Measurements from ENCODE around the gene PIK3R1. TPM values are rescaled to one million over a fixed set of nuclear protein-coding genes. Genes with fewer than 3 reads are reported as not detected.

The PIK3R1 gene
- total and polyA plus RNA-seq, 8 donors: 4.2 to 31.5 (median 18.8) TPM

- H3K27me3 ChIP-seq: no peaks in the 10 kb centered on the region
- 81 to 84% methylated on average over 2 of the region's 2 CpGs for WGBS, 2 donors
- no peaks in the 10 kb centered on the region for H3K9me3 ChIP-seq
- ATAC-seq: no peak
- no peak overlapping the region for H3K4me3 ChIP-seq
- TF ChIP-seq, protein P1, sequence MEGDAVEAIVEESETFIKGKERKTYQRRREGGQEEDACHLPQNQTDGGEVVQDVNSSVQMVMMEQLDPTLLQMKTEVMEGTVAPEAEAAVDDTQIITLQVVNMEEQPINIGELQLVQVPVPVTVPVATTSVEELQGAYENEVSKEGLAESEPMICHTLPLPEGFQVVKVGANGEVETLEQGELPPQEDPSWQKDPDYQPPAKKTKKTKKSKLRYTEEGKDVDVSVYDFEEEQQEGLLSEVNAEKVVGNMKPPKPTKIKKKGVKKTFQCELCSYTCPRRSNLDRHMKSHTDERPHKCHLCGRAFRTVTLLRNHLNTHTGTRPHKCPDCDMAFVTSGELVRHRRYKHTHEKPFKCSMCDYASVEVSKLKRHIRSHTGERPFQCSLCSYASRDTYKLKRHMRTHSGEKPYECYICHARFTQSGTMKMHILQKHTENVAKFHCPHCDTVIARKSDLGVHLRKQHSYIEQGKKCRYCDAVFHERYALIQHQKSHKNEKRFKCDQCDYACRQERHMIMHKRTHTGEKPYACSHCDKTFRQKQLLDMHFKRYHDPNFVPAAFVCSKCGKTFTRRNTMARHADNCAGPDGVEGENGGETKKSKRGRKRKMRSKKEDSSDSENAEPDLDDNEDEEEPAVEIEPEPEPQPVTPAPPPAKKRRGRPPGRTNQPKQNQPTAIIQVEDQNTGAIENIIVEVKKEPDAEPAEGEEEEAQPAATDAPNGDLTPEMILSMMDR (IDR thresholded peaks at IDR 0.05): no peak
- intact Hi-C loops (cut with DNase I): no loop called here
- peaks cover 7 to 44% (median 31%) of the 10 kb centered on the region in 3 donors for H3K4me1 ChIP-seq
- FAIRE-seq: no peak
- no peaks in the 10 kb centered on the region for H3K36me3 ChIP-seq
- no peak for DNase-seq
- H3K27ac ChIP-seq: no peak overlapping the region
These were observed 5.4 kb downstream of the PIK3R1 start for GRCh38 chr5:68220914-68221313.

- no peak for ATAC-seq
- WGBS, 2 donors: 85 to 91% methylated on average over 1 of the region's 1 CpG
- Histone ChIP-seq H3K4me3 (no peak overlapping the region), H3K4me1 (peaks cover 7 to 44% (median 31%) of the 10 kb centered on the region in 3 donors), H3K27me3 (no peaks in the 10 kb centered on the region), H3K36me3 (no peaks in the 10 kb centered on the region), H3K27ac (no peak overlapping the region), H3K9me3 (no peaks in the 10 kb centered on the region)
- no peak for DNase-seq
- TF ChIP-seq, protein P1 (IDR thresholded peaks at IDR 0.05): no peak
- intact Hi-C loops (cut with DNase I): no loop called here
- no peak for FAIRE-seq
These were observed 5.9 kb downstream of the PIK3R1 start for GRCh38 chr5:68221488-68221887.

DNA sequence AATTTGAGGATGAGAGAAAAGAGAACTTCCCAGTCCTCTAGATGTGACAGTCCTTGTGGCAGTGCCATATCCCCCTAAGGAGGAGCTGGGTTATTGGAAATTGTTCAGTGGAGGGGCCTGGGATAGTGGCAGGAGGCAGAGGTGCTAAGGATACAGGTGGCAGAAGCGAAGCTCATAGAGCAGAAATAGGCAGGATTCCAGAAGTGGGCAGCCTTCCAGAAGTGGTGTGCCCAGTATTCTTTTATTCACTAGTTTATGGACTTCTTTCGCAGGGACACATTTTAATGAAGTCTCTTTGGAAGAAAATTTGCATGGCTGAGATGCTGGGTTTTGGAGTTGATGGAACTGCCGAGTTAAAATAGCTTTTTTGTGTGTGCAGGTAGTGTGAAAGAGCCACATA lies 6.8 kb downstream of the PIK3R1 start:
- Histone ChIP-seq H3K36me3 (peaks cover 0 to 3% (median 0%) of the 10 kb centered on the region in 3 donors), H3K9me3 (no peaks in the 10 kb centered on the region), H3K27ac (no peak overlapping the region), H3K4me1 (peaks cover 7 to 42% (median 31%) of the 10 kb centered on the region in 3 donors), H3K4me3 (no peak overlapping the region), H3K27me3 (no peaks in the 10 kb centered on the region)
- 74 to 80% methylated on average over 3 of the region's 3 CpGs for WGBS, 2 donors
- DNase-seq (no peak), FAIRE-seq (no peak), ATAC-seq (no peak)
- TF ChIP-seq, protein P1 (IDR thresholded peaks at IDR 0.05): no peak
- intact Hi-C loops (cut with DNase I): no loop called here

GRCh38 chr5:68222824-68223354 lies 7.3 kb downstream of the PIK3R1 start:
- peaks cover 7 to 36% (median 26%) of the 10 kb centered on the region in 3 donors for H3K4me1 ChIP-seq
- no peaks in the 10 kb centered on the region for H3K27me3 ChIP-seq
- no peak overlapping the region for H3K4me3 ChIP-seq
- FAIRE-seq (no peak), ATAC-seq (no peak), DNase-seq (no peak)
- H3K27ac ChIP-seq: no peak overlapping the region
- intact Hi-C loops (cut with DNase I): no loop called here
- H3K36me3 ChIP-seq: peaks cover 0 to 8% (median 0%) of the 10 kb centered on the region in 3 donors
- no peaks in the 10 kb centered on the region for H3K9me3 ChIP-seq
- WGBS, 2 donors: 87 to 88% methylated on average over 4 of the region's 4 CpGs
- TF ChIP-seq, protein P1 (IDR thresholded peaks at IDR 0.05): no peak

DNA sequence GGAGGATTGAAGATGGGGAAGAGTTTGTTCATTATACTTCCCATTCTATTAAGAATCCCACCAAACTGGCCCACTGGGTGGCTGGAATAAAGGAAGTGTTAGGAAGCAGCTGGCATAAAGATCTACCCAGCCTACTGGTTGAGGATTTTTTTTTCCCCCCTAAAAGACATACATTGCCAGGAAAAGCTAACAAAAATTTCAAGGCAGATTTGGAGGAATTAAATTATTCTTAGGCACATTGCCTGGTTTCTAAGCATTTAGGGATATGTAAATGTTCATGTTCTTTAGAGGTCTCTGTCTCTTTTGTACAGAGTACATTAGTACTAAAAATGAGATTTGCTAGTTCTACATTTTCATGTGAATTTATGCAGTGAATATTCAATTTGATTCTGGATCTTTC lies 8.3 kb downstream of the PIK3R1 start:
- no peaks in the 10 kb centered on the region for H3K27me3 ChIP-seq
- intact Hi-C loops (cut with DNase I): no loop called here
- peaks cover 7 to 28% (median 18%) of the 10 kb centered on the region in 3 donors for H3K4me1 ChIP-seq
- no peak overlapping the region for H3K27ac ChIP-seq
- no peaks in the 10 kb centered on the region for H3K9me3 ChIP-seq
- no peak for ATAC-seq
- no peak for FAIRE-seq
- TF ChIP-seq, protein P1 (IDR thresholded peaks at IDR 0.05): no peak
- no peak overlapping the region for H3K4me3 ChIP-seq
- no peak for DNase-seq
- peaks cover 0 to 8% (median 0%) of the 10 kb centered on the region in 3 donors for H3K36me3 ChIP-seq

Data from pancreas (tissue), 10 donors.